22Rv1 (cell line): ENCODE results near the gene PRKCE.

Source experiments
- H3K27ac ChIP-seq: fragments of 450-650 bp; 2 replicates; pipeline ENCODE4 v1.5.1; 2017
- CTCF ChIP-seq: fragments of 450-650 bp; IDR thresholded peaks from 2 replicates; pipeline ENCODE4 v1.5.1; 2017; ENCODE audit warnings: mild to moderate bottlenecking
- ZFX ChIP-seq: fragments of 450-650 bp; IDR thresholded peaks from 2 replicates; pipeline ENCODE4 v1.6.1; 2017; ENCODE audit warnings: antibody characterized with exemption, borderline replicate concordance

The PRKCE gene

DNA sequence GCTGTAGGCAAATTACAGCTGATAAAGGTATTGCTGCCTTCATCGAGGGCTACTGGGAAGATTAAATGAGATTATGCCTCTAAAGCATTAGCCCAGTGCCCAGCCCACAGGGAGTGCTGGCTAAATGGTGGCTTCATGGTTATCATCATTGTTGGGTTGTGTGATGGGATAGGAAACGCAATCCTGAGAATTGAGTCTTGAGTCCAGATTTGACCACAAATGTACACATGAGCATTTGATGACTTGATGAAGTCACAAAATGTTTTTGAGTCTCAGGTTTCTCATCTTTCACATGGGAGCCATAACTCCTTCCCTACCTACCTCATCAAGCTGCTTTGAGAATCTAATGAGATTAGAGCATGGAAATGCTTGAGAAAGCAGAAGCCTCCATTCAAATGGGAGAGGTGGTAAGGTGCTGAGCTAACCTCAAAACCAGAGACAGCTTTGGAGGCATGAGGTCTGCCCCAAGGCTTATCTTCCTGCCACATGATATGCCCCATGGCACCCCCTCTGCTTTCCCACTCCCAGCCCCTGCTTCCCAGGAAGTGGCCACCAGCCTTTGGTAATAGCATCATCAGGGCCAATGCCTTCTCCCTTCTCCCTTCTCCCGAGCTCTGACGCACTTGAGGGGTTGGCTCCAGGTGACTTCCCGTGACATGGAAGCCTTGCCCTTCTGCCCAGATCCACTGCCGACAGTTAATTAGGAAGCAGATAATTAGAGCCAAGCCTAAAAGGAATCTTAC, 496.3 kb downstream of the PRKCE start:
- H3K27ac ChIP-seq: no peak overlapping the region
- TF ChIP-seq CTCF (no peak), ZFX (no peak)

DNA sequence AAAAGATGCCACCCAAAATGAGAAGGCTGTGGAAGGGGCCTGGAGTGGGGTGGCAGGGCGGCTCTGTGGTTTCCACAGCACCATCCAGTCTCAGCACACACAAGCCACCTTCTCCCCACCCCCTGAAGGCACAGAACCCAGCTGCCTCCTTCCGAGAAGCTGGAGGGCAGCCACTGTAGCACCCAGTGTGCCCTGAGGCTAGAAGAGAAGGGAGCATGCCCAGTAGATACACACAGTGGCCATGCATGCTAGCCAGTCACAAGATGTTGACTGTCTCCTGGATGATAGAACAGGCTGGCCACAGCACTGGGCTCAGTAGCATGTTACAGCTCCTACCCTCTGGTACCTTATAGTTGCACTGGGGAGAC, 496.9 kb downstream of the PRKCE start:
- no peak overlapping the region for H3K27ac ChIP-seq
- TF ChIP-seq ZFX (no peak), CTCF (no peak)

DNA sequence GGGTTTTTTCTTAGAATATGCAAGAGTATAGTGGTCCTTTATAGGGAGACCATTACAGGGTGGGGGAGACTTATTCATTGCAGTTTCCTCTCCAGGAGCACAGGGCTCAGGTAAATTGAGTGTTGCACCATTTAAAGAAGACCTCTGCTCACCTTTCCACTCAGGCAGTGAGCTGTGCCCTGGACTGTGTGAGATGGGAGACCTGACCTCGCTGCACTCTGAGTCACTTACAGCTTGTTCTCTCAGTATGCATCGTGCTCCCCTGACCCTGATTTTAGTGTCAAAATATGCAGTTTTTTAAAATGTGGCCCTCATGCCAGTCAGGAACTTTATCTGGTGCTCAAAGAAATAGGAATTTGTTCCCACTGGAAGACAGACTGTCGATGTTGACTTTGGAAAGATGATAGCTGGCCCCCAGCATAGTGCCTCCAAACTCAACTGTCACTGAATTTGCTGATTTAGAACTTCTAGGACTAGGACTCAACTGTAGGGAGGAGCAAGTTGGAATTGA, 499.0 kb downstream of the PRKCE start:
- TF ChIP-seq CTCF (no peak), ZFX (no peak)
- H3K27ac ChIP-seq: no peak overlapping the region

DNA sequence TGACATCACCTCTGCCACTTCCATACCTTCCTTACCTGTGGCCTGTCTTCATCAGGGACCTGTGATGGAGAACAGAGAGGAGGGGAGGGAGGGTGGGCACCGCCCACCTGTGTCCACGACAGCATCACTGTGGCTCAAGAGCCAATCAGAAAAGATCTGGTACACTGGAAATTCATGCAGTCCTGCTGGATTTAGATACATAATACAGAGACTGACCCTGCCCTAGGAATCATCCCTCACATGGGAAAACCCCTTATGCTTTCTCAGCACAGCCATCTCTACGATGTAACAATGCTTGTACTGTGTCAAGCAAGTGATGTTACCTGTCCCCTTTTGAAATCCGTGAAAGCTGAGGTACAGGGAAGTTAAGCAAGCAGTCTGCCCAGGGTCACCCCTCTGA, 500.1 kb downstream of the PRKCE start:
- no peak for TF ChIP-seq CTCF
- no peak for TF ChIP-seq ZFX
- H3K27ac ChIP-seq: no peak overlapping the region

GRCh38 chr2:46153996-46154753, 502.7 kb downstream of the PRKCE start:
- TF ChIP-seq CTCF: no peak
- TF ChIP-seq ZFX: no peak
- no peak overlapping the region for H3K27ac ChIP-seq

DNA sequence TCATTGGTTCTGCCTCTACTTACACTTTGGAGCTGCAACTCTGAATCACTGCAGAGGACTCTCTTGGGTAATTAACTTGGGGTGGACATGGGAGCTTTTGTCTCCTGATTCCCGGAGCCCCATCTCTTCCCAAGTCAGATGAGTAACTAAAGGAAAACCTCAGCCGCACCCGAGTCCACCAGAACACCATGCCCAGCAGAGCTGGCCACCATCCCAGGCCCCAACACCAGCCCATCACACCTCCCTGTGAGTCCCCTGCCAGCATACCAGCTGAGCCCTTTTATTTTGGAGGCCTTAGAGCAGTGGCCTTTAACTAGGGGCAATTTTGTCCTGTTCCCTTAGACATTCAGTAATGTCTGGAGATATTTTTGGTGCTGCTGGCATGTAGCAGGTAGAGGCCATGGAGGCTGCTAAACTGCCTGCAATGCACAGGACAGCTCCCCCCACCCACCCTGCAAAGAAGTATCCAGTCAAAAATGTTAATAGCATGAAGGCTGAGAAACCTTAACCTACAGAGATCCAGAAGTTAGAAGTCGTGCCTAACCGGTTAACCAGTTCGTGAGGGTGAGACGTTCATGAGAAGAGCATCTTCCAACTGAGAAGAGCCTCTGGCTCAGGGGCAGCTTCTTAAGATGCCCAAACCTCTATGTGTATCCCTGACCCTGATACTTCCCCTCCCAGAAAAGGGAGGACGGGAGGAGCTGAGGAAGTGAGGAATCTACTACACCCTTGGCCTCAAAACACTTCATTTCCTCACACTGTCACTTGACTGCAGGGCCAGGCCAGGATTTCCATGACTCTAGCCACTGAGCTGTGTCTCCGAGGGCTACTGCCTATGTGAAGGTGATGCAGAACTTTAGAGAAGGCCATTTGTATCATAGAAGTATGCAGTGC, 505.8 kb downstream of the PRKCE start:
- TF ChIP-seq CTCF (no peak), ZFX (no peak)
- H3K27ac ChIP-seq: no peak overlapping the region
